ENCODE data around the gene PON3.

The PON3 gene

DNA sequence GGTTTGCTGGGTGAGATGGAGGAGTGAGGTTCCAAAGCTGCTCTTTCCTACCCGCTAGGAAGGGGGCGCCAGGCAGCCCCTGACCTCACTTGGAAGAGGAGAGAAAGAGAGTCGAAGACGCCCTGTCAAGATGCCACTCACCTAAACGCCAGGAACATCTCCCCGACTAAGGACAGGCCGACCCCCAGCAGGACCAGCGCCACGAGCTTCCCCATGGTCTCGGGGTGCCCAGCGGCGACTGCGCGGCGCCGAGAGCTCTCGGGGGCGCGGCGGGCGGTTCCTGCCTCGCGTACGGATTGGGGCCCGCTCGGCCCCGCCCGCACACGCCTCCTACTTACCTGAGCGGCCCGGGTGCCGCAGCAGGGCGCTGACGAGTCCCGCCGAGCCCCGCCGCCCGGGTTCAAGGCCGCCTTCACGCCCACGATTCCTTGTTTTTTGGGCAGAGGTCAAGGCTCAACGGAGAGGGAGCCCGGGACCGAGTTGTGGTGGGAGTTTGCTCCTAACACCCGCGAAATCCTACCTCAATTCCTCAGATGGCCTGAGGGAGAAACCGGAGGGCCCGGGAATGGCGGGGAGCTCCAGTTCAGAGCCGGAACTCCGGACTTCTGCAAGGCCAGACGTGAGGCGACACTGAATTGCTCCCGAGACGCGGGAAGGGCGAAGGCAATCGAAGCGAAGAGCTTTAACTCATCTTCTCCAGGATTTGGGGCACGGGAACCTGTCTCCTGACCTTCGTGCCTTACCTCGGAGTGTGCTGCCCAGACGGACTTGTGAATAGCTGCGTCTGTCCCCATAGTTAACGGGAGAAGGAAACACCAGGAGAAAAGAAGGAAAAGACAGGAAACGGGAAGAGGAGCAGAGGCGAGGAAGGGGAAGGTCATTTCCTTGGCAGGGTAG, at the start of gene PON3:
PON3 (minus strand) TSS at position 240 of the 897 bp plus-strand sequence; CDS start at position 215, 25 bp downstream.
- no peak for DNase-seq

DNA sequence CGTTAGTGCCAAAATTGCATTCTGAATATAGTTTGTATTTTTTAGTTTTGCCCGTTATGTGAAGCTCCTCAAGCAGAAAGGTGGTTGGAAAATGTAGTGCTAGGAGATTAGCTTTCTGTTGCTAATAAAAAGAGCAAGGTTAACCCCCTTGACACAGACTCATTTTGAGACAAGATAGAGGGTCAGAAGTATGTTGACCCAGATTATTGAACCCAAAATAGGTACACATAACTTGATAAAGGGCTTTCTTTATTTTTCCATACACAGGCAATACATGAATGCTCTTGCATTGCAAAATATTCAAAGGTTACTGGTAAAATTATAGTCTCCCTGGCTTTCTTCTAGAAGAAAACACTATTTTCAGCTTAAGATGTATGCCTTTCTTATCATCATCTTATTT, 48.6 kb upstream of the PON3 start:
- no peak for DNase-seq

DNA sequence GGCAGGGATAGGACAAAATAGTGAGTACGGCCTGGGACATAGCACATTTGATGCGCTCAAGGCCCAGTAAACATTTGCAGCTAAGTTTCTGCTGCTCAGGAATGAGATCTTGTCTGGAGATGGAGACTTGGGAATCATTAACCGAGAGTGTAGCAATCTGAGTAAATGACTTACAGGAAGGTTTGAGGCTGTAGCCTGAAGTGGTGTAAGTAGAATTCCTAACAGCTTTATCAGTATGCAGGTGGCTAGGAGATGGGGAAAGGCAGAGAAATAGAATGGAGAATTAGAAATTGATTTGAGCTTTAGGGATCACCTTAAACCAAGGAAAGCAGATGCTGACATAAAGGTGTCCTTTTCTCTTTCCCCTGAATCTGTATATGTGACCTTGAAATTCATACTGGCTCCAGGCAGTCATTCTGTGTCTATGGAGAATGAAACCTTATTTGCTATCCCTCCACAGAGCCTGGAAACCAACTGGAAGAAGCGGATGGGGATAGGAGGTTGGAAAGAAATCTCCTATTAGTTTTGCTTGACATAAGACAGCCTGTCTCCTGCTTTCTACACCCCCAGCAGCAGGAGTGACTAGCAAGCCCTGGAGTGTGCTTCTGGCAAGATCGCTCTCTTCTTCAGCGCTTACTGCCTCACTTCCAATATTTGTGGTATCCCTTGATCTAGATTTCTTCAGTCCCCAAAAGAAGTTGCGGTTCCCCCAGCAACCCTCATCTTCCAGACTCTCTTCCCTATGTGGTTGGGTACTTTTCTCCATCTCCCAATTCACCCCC, 45.1 kb upstream of the PON3 start:
- no peak for DNase-seq

DNA sequence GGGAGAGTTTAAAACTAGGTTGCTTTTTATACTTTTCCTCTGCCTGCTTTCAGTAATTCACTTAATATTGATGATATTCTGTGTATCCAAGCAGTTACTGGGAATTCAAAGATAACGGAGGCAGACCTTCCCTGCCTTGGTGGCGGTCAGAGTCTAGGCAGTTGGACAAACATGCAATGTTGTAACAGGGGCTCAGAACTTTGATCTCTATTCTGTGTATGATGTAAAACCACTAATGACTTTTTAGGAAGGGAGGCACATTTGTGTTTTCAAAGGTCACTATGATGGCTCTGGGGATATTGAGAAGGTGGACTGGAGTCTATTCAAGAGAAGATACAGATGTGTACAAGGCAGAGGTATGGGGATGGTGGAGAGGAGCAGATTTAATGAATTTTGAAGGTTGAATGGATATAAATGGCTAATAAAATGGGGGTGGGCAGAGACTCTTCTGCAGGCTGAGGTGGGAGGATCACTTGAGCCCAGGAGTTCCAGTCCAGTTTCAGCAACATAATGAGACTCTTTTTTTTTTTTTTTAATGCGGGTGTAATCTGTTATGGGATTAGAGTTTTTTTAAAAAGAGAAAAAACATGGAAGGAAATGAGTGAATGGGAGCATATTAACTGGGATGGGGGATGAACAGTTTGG, 44.3 kb upstream of the PON3 start:
- DNase-seq = no peak

DNA sequence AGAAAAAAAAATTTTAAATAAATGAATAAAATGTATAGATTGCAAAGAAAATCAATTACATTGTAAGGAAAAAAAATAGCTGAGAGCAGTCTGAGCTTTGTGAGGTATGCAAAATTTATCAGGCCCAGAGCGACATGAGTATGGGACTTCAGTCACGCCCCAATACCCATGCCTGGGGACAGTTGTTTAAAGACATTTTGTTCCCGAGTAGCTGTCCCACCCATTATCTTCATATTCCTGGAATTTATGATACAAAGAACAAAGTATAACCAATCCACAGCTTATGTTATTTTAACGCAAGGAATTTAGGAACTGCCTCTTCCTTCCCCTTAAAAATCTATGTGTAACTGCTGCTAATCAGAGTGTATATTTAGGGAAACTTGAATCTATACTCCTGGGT, 40.2 kb upstream of the PON3 start:
- DNase-seq = no peak

DNA sequence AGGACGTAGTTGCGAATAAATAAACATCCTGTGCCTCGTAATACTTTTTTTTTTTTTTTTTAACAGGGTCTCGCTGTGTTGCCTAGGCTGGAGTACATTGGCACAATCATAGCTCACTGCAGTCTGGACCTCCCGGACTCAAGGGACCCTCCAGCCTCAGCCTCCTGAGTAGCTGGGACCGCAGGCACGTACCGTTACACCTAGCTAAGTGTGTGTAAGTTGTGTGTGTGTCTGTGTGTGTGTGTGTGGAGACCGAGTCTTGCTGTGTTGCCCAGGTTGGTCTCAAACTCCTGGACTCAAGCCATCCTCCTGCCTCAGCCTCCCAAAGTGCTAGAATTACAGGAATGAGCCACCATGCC, 39.2 kb upstream of the PON3 start:
- no peak for DNase-seq

DNA sequence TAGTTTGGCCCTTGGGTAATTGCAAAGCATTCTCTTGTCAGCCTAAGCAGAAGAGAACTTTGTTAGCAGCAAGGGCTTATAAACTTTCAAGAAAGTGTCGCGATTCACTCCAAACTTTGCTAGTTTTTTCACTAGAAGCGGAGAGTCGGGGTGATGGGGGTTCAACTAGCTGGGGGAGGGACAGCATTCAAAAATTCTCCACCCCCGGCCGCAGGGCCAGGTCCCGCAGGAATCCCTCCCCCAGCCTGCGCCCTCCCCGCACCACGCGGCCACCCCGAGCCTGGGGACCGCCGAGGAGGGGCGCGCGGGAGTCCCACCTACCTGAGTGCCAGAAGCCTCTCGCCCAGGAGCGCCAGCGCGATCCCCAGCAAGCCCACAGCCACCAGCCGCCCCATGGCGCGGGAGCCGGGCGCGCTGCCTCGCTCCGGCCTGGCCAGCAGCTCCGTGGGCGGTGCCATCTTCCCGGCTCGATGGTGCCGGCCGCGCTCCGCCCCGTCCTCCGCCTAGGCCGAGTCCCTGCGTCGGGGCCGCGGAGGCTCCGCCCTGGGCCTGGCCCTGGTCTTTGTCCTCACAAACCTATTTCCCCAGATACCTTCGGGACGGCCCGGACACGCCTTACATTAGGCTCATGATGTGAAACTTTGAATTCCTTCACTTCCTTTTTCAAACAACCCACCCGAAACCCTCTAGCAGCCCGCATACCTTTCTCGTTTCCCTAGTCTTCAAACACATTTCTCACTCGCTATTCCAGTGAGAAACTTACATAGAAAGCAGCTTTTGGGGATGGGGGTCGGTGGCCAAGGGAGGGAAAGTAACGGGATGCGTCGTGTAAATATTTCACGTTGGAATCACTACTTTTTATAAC, 38.6 kb upstream of the PON3 start, which contains the start of gene PON2:
PON2 (minus strand) TSS at position 472 of the 865 bp plus-strand sequence; CDS start at position 395, 77 bp downstream.
- DNase-seq = peak in 53 of 56 donors; percentile 9 to 83 (median 58)

DNA sequence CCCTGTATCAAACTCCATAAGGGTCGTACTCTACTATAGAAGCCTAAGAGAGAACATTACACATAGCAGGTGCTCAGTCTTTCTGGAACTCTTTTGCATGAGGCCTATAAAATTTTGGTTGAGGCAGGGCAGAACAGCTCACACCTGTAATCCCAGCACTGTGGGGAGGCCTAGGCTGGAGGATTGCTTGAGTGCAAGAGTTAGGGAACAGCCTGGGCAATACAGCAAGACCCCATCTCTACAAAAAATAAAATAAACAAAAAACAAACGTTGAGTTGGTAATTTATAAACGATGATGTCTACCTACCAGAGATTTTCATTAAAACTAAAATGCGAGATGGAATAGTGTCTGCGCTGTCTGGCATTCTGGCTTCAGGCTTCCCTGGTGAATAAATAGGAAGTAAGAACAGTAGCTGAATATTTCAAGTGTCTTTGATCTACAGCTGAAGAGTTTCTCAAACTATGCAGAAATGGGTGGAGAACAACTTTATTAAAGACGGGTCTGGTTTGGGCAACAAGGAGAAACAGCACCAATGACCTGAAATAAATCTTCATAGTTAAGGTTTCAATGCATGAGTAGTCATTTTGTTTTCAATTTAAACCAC, 37.9 kb upstream of the PON3 start:
- no peak for DNase-seq

DNA sequence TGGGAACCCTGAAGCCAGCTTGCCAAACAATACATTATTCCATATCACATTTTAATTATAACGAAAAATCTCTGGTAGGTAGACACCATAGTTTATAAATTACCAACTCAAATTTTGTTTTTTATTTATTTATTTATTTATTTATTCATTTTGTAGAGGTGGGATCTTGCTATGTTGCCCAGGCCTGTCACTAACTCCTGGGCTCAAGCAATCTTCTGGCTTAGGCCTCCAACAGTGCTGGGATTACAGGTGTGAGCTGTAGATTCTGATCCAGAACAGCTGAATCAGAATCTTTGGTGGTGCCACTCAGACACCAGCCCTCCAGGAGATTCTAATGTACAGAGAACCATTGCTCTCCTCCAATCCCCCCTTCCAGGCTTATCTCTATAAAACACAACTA, 37.0 kb upstream of the PON3 start:
- no peak for DNase-seq

DNA sequence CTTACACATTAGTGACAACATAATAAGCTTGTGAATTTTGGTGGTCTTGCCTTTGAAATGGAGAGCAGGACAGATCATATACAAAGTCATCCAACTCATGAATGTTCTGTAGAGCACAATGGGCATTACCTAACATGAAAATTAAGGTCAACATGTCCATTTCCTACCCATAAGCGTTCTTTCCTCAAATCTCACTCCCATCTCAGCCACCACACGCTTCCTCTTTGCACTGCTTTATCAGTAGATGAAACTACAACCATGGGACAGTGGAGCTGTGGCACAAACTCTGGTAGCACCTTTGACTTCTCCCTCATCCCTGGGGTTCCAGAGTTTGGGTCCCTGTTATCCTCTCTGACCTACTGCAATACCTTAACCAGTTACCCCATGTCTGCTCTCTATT, 36.4 kb upstream of the PON3 start:
- no peak for DNase-seq

DNA sequence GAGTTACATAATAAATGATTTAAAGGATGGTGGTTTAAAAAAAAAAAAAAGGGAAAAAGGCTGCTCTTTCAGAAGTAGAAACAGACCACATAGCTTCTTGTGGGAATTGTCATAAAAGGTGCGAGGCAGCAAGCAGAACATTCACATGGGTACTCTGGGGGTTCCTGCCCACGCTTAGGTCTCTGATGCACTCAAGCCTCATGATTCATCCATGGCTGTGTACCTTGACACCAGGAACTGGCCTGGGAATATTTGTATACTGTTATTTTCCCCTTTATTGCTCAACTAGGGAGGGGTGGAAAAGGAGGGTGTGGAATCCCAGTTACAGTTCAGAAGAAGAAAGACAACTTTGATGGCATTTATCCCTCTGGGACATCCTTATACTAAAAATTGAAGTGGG, 34.7 kb upstream of the PON3 start:
- DNase-seq = no peak

DNA sequence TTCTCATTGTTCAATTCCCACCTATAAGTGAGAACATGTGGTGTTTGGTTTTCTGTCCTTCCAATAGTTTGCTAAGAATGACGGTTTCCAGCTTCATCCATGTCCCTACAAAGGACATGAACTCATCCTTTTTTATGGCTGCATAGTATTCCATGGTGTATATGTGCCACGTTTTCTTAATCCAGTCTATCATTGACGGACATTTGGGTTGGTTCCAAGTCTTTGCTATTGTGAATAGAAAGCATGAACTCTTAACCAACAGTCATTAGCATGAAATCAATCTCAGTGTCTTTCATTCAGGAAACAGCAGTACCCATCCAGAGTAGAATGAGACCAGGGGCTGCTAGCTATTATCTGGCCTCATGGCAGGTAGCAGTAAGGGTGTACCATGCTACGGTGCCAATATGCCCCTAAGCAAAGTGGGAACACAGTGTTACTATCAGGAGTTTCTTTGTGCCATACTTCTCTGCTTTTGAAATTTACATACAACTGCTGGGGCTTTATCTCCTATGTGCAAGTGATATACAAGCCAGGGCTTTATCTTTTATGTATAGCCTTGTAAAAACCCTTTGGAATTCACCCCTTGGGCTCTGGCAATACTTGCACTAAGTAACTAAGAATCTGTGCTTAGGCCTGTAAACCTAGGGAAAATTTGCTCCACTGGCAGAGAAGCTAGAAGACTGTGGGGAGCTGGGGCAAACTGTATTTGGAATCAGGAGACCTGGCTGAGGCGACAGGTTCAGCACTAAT, 33.2 kb upstream of the PON3 start:
- no peak for DNase-seq

DNA sequence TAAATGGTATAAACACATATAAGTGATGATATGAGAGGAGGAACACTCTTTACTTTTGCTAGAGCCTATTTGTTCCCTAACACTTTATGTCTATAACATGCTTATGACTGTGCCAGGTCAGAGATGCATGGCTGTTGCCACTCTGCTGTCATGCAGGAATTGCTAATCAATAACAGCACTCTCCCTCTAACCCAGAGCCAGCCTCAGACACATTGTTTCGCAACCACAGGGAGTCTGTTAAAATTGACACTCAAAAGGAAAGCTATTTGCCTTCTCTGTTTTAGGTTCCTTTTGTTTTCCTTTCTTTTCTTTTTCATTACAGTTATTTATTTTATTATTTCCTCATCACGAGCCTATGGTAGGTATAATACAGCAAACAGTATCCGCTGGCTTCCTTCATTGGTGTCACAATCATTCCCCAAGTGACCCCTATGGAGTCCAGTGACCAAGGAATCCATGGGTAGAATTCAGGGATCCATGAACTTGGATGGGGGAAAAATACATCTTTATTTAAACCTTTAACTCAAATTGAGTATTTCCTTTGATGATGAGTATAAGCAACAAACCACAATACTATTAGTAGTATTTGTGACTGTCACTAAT, 31.8 kb upstream of the PON3 start:
- no peak for DNase-seq

DNA sequence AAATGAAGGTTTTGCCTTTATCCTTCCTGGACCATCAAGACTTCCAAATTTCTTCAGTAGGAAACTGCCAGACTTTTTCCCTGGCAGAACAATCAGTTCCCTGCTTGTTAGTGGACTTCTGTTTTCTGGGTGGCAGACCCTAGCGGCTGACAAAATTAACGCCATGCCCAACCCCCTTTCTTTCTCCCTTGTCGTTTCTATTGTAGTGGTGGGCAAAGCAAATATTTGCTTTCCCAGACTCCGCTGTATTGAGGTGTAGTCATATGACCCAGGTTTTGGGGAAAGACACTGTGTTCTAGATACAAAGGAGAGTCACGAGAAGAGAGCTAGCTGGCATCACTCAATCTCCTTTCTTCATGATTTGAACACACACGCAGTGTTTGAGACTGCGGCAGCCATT, 31.0 kb upstream of the PON3 start:
- DNase-seq = peak in 32 of 56 donors; percentile 1 to 68 (median 22)

DNA sequence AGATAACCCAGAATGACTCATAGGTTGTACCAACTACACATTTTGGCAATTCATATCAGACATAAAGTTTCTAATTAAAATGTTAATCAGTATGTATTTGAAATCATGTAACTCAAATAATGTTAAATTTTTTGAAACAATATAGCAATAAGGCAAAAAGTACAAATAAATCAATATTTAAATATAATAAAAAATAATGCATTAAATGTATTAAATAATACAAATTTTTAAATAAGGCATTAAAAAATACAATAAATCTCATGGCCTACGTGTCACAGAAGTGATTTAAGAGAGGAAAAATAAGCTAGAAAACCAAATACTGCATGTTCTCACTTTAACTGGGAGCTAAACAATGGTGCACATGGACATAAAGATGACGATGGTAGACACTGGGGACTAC, 29.5 kb upstream of the PON3 start:
- DNase-seq = no peak

DNA sequence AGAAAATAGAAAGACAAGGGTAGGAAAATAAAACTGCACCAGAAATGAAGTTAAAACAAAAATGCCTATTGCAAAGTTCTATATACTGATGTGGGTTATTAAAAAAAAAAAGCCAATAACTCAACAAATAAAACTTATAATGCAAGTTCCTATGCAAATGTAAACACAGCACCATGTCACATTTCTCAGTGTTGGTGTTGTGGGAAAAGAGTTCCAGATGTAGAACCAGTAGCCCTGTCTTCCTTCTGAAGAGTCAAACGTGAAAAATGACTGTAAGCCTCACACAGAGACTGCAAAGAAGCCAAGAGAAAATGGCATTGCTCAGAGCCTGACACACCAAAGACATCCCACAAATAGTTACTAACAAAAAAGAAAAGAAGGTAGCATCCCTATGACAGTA, 28.5 kb upstream of the PON3 start:
- no peak for DNase-seq

DNA sequence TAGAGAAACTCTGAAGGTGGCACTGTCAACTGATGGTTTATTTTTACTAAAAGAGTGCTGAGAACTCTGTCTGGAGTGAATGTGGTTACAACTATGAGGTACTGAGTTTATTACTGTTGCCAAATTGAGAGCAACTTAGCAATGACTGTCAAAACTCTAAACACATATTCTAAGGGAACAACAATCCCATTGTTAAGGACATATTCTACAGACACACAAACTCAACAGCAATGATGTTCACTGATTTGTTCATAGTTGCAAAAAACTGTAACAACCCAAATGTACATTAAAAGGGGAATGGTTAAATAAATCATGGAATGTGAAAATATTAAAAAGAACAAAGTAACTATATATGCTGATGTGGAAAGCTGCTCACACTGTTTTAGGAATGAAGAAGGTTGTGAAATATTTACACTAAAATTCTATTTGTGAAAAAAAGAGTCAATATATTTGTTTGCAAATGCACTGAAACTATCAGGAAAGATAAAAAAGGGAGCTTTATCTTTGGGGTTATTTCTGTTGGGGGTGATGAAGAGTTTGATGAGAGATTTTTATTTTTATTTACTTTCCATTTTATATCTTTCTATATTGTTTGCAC, 25.8 kb upstream of the PON3 start:
- no peak for DNase-seq

DNA sequence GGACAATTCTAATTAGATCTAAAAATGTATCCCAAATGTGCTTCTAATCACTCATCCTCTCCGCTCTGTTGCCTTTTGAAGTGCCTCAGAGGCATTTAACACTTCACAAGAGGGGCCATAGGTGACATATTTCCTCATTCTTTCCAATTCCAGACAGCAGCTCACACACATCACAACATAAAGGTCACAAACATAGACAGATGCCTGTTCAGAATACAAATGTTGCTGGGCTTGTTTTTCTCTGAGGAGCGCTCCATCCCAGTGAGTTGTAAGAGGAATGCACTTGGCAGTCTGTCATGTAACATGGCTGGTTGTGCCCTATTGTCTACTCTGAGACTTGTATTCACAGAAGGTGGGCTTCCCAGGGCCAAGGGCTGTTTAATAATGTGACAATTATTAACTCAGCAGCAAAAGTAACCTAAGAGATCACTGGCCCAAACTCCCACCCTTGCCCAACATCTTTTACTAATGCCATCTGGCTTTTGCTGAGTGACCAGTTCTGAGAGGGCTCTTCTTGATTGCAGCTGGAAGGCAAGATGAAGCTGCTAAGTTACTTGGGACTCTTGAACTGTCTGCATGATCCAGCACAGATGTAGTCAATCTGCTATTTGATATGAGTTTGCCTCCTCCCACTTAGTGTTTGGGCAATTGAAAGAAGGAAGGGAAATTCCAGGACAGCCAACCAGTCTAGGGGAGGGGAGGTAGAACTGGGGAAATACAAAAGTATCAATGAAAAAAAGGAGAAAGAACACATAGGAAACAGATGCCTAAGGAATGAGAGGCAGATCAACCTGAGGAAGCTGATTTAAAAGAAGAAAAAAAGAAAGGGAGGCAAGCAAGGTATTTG, 25.0 kb upstream of the PON3 start:
- peak in 24 of 56 donors; percentile 2 to 59 (median 18) for DNase-seq

All from amygdala (tissue), 56 donors.